Measurements from ENCODE around the gene SLC22A1. TPM values are rescaled to one million over a fixed set of nuclear protein-coding genes. Genes with fewer than 3 reads are reported as not detected.
"Not testable (repeated sequence)": the region's sequence is repeated elsewhere in the genome, so short reads cannot be mapped to it uniquely, and the experiment has no call there.

SLC22A1 gene
- total RNA-seq, 1 experiment from 2014 or later: 0.49 TPM

- Histone ChIP-seq H3K4me1 (no peaks in the 10 kb centered on the region), H3K9me3 (replicated peaks) (no peaks in the 10 kb centered on the region), H3K36me3 (peaks cover 52% of the 10 kb centered on the region), H3K27me3 (no peaks in the 10 kb centered on the region), H3K4me3 (no peak overlapping the region), H3K27ac (no peak overlapping the region)
- no peak for DNase-seq
Observed at GRCh38 chr6:160104821-160105517, 16.6 kb upstream of the SLC22A1 start.

- Histone ChIP-seq H3K9me3 (replicated peaks) (no peaks in the 10 kb centered on the region; the same call in 1 of the 2 replicates), H3K36me3 (peaks cover 45% of the 10 kb centered on the region), H3K4me3 (no peak overlapping the region), H3K27ac (no peak overlapping the region), H3K4me1 (no peaks in the 10 kb centered on the region), H3K27me3 (no peaks in the 10 kb centered on the region)
- DNase-seq: no peak
Observed at GRCh38 chr6:160106010-160106409, 15.6 kb upstream of the SLC22A1 start.

- H3K4me1 ChIP-seq: no peaks in the 10 kb centered on the region
- no peaks in the 10 kb centered on the region for H3K27me3 ChIP-seq
- no peak overlapping the region for H3K27ac ChIP-seq
- H3K4me3 ChIP-seq: no peak overlapping the region
- H3K9me3 ChIP-seq (replicated peaks): no peaks in the 10 kb centered on the region; the same call in 1 of the 2 replicates
- DNase-seq: no peak
- peaks cover 39% of the 10 kb centered on the region for H3K36me3 ChIP-seq
Observed at GRCh38 chr6:160106701-160107100, 14.9 kb upstream of the SLC22A1 start.

GRCh38 chr6:160108077-160108476, 13.5 kb upstream of the SLC22A1 start:
- Histone ChIP-seq H3K36me3 (peaks cover 29% of the 10 kb centered on the region), H3K4me3 (no peak overlapping the region), H3K27ac (no peak overlapping the region), H3K27me3 (no peaks in the 10 kb centered on the region), H3K9me3 (replicated peaks) (no peaks in the 10 kb centered on the region; the same call in 1 of the 2 replicates), H3K4me1 (no peaks in the 10 kb centered on the region)
- no peak for DNase-seq

- H3K4me3 ChIP-seq: no peak overlapping the region
- no peak overlapping the region for H3K27ac ChIP-seq
- no peaks in the 10 kb centered on the region for H3K27me3 ChIP-seq
- no peaks in the 10 kb centered on the region for H3K4me1 ChIP-seq
- H3K9me3 ChIP-seq (replicated peaks): no peaks in the 10 kb centered on the region; the same call in 1 of the 2 replicates
- H3K36me3 ChIP-seq: peaks cover 9% of the 10 kb centered on the region
- DNase-seq: no peak
Observed at GRCh38 chr6:160110586-160111123, 11.0 kb upstream of the SLC22A1 start.

- Histone ChIP-seq H3K4me3 (no peak overlapping the region), H3K36me3 (peaks cover 4% of the 10 kb centered on the region), H3K27me3 (no peaks in the 10 kb centered on the region), H3K4me1 (no peaks in the 10 kb centered on the region), H3K9me3 (replicated peaks) (no peaks in the 10 kb centered on the region; the same call in 1 of the 2 replicates), H3K27ac (no peak overlapping the region)
- DNase-seq: no peak
Observed at GRCh38 chr6:160111806-160112205, 9.8 kb upstream of the SLC22A1 start.

- no peak for DNase-seq
- Histone ChIP-seq H3K4me1 (no peaks in the 10 kb centered on the region), H3K27me3 (no peaks in the 10 kb centered on the region), H3K9me3 (replicated peaks) (no peaks in the 10 kb centered on the region; the same call in 1 of the 2 replicates), H3K36me3 (peaks cover 3% of the 10 kb centered on the region), H3K4me3 (no peak overlapping the region), H3K27ac (no peak overlapping the region)
Observed at GRCh38 chr6:160112628-160113299, 8.9 kb upstream of the SLC22A1 start.

- not testable (repeated sequence) for H3K27ac ChIP-seq; H3K27me3 ChIP-seq; DNase-seq; H3K36me3 ChIP-seq; H3K9me3 ChIP-seq (replicated peaks); H3K4me3 ChIP-seq; H3K4me1 ChIP-seq
Observed at GRCh38 chr6:160114536-160114935, 7.1 kb upstream of the SLC22A1 start.

- Histone ChIP-seq H3K4me1 (no peaks in the 10 kb centered on the region), H3K4me3 (no peak overlapping the region), H3K27me3 (no peaks in the 10 kb centered on the region), H3K27ac (no peak overlapping the region), H3K36me3 (no peaks in the 10 kb centered on the region; the same call in 1 of the 2 replicates), H3K9me3 (replicated peaks) (no peaks in the 10 kb centered on the region; the same call in 1 of the 2 replicates)
- no peak for DNase-seq
Observed at GRCh38 chr6:160115421-160115820, 6.2 kb upstream of the SLC22A1 start.

GRCh38 chr6:160116411-160116810, 5.2 kb upstream of the SLC22A1 start:
- Histone ChIP-seq H3K27ac (no peak overlapping the region), H3K4me1 (no peaks in the 10 kb centered on the region), H3K9me3 (replicated peaks) (0 out of 2 replicates have a peak, but pooled peaks cover 4% of the 10 kb centered on the region), H3K36me3 (no peaks in the 10 kb centered on the region), H3K27me3 (no peaks in the 10 kb centered on the region), H3K4me3 (no peak overlapping the region)
- no peak for DNase-seq

- Histone ChIP-seq H3K9me3 (replicated peaks) (0 out of 2 replicates have a peak, but pooled peaks cover 4% of the 10 kb centered on the region), H3K4me1 (no peaks in the 10 kb centered on the region), H3K27me3 (no peaks in the 10 kb centered on the region), H3K4me3 (no peak overlapping the region), H3K36me3 (no peaks in the 10 kb centered on the region), H3K27ac (no peak overlapping the region)
- DNase-seq: no peak
Observed at GRCh38 chr6:160117137-160117536, 4.5 kb upstream of the SLC22A1 start.

GRCh38 chr6:160118620-160119229, 2.9 kb upstream of the SLC22A1 start:
- Histone ChIP-seq H3K9me3 (replicated peaks) (0 out of 2 replicates have a peak, but pooled peaks cover 4% of the 10 kb centered on the region), H3K4me1 (no peaks in the 10 kb centered on the region), H3K4me3 (no peak overlapping the region), H3K27me3 (no peaks in the 10 kb centered on the region), H3K36me3 (no peaks in the 10 kb centered on the region), H3K27ac (no peak overlapping the region)
- DNase-seq: no peak

GRCh38 chr6:160120087-160120486, 1.5 kb upstream of the SLC22A1 start:
- no peaks in the 10 kb centered on the region for H3K36me3 ChIP-seq
- no peak for DNase-seq
- H3K27ac ChIP-seq: no peak overlapping the region
- no peaks in the 10 kb centered on the region for H3K27me3 ChIP-seq
- no peak overlapping the region for H3K4me3 ChIP-seq
- no peaks in the 10 kb centered on the region for H3K4me1 ChIP-seq
- 0 out of 2 replicates have a peak, but pooled peaks cover 4% of the 10 kb centered on the region for H3K9me3 ChIP-seq (replicated peaks)

- Histone ChIP-seq H3K4me1 (no peaks in the 10 kb centered on the region), H3K4me3 (no peak overlapping the region), H3K9me3 (replicated peaks) (0 out of 2 replicates have a peak, but pooled peaks cover 4% of the 10 kb centered on the region), H3K36me3 (no peaks in the 10 kb centered on the region), H3K27ac (no peak overlapping the region), H3K27me3 (no peaks in the 10 kb centered on the region)
- no peak for DNase-seq
Observed at GRCh38 chr6:160121981-160122380, 366 bp downstream of the SLC22A1 start.

- no peaks in the 10 kb centered on the region for H3K4me1 ChIP-seq
- H3K36me3 ChIP-seq: no peaks in the 10 kb centered on the region
- H3K27ac ChIP-seq: no peak overlapping the region
- H3K4me3 ChIP-seq: no peak overlapping the region
- H3K27me3 ChIP-seq: no peaks in the 10 kb centered on the region
- DNase-seq: no peak
- 0 out of 2 replicates have a peak, but pooled peaks cover 4% of the 10 kb centered on the region for H3K9me3 ChIP-seq (replicated peaks)
Observed at GRCh38 chr6:160122744-160123143, 1.1 kb downstream of the SLC22A1 start.
